ENCODE results near the gene SLC5A8.

SLC5A8 gene

DNA sequence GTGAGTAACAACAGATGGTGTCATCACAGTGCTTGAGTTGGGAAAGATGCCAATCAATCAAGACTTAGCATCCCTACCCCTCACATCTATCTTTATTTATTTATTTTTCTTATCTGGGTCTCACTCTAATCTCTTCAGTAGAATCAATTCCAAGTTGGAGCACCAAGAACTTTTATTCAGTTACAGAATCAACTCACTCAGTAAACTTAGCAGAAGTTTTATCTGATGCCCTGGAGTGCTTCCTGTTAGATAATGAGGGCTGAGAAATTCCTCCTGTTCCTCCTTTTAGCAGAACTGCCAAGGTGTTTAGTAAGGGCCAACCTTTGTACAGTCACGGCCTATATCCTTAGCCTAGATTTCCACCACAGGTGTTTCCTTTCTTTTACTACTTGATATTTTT, 11.3 kb upstream of the SLC5A8 start:
- no peaks in the 10 kb centered on the region for H3K36me3 ChIP-seq (ENCODE audit: control insufficient read depth, insufficient read depth, low read length)
- H3K27me3 ChIP-seq (ENCODE audit: control insufficient read depth, insufficient read depth, low read length) = no peaks in the 10 kb centered on the region
- no peaks in the 10 kb centered on the region for H3K4me1 ChIP-seq (ENCODE audit: control insufficient read depth, insufficient read depth, low read length)
- H3K4me3 ChIP-seq (ENCODE audit: low read depth, low read length) = no peak overlapping the region
- no peaks in the 10 kb centered on the region for H3K9me3 ChIP-seq (ENCODE audit: control insufficient read depth, insufficient read depth, low read length)
- H3K9ac ChIP-seq (ENCODE audit: low read depth, low read length) = no peak overlapping the region

DNA sequence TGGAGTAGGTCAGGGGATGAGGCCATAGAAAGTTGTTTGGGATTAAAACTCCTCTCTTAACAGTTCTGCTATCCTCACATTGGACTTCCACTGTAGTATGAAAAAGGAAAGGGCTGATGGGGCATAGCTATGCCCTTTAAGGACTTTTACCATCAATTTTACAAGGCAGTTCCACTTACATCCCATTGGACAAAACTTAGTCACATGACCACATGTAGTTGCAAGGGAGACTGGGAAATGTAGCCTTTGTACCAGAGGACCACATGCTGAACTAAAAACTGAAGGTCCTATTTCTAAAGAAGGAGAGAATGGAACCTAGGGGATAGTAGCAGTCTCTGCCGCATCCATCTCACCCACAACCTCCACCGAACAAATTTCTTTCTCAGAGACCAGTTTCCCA, 6.8 kb upstream of the SLC5A8 start:
- Histone ChIP-seq H3K4me1 (ENCODE audit: control insufficient read depth, insufficient read depth, low read length) (no peaks in the 10 kb centered on the region), H3K9me3 (ENCODE audit: control insufficient read depth, insufficient read depth, low read length) (peaks cover 4% of the 10 kb centered on the region), H3K36me3 (ENCODE audit: control insufficient read depth, insufficient read depth, low read length) (no peaks in the 10 kb centered on the region), H3K27me3 (ENCODE audit: control insufficient read depth, insufficient read depth, low read length) (no peaks in the 10 kb centered on the region), H3K9ac (ENCODE audit: low read depth, low read length) (no peak overlapping the region), H3K4me3 (ENCODE audit: low read depth, low read length) (no peak overlapping the region)

DNA sequence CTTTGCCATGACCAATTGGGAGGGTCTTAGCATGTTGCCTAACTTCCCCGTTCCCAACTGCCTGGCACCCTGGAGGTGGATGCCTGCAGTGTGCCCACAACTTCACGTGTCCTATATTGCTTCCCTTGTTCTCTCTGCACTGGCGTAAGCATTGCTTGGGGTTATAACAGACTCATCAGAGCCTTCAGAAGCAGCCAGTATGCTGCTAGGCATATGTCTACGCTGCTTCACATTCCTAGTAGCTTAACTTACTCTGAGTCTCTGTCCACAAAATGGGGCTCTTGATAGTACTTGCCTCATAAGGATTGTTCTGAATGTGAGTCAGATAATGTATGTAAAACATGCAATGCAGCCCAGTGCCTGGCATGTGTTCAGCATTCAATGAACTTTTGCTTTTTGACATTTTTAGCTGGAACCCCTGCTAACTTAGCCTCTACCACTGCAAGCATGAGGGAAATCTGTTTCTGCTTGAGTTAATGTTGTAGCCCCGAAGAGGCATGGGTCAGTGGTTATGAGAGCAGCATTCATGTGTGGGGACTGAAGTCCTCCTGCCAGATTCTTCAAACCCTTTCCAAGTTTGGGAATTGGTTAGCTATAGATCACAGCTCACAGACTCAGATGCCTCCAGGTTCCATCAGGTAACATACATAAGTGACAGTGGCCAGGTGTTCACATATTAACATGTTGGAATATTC, 2.8 kb downstream of the SLC5A8 start:
- peaks cover 6% of the 10 kb centered on the region for H3K4me1 ChIP-seq (ENCODE audit: control insufficient read depth, insufficient read depth, low read length)
- H3K9ac ChIP-seq (ENCODE audit: low read depth, low read length) = no peak overlapping the region
- H3K27me3 ChIP-seq (ENCODE audit: control insufficient read depth, insufficient read depth, low read length) = peaks cover 40% of the 10 kb centered on the region

DNA sequence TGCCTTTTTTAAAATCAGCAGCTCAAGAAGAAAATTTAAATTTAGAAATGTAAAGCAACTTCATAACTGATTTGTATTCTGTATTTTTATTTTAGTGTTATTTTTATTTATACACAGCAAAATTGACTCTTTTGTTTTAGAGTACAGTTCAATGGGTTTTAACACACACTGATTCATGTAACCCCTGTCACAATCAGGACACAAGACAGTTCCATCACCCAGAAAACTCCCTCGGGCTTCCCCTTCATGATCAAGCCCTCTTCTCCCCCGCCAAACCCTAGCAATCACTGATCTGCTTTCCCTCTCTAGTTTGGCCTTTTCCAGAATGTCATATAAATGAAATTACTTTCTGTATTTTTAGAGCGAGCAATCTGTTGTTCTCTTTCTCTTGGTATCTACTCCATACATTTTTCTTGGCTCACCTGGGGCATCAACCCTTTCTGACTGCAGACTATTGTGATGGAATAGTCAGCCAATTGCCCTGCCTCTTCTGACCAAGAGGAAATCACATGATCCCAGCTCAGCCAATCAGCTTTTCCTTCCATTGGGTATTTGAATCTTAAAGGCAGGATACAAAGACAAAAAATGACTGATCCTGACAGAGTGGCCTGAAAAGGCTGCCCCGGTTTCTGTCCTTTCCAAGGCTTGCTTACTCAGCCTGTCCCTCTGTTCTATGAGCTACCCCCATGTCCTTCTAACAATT, 5.3 kb downstream of the SLC5A8 start:
- Histone ChIP-seq H3K4me3 (ENCODE audit: low read depth, low read length) (no peak overlapping the region), H3K27me3 (ENCODE audit: control insufficient read depth, insufficient read depth, low read length) (peaks cover 27% of the 10 kb centered on the region), H3K36me3 (ENCODE audit: control insufficient read depth, insufficient read depth, low read length) (no peaks in the 10 kb centered on the region), H3K9ac (ENCODE audit: low read depth, low read length) (no peak overlapping the region), H3K9me3 (ENCODE audit: control insufficient read depth, insufficient read depth, low read length) (no peaks in the 10 kb centered on the region), H3K4me1 (ENCODE audit: control insufficient read depth, insufficient read depth, low read length) (peaks cover 6% of the 10 kb centered on the region)

More for the DNA sequence above, 2.8 kb downstream of the SLC5A8 start:
- Histone ChIP-seq H3K4me3 (ENCODE audit: low read depth, low read length) (no peak overlapping the region), H3K9me3 (ENCODE audit: control insufficient read depth, insufficient read depth, low read length) (no peaks in the 10 kb centered on the region), H3K36me3 (ENCODE audit: control insufficient read depth, insufficient read depth, low read length) (no peaks in the 10 kb centered on the region)

DNA sequence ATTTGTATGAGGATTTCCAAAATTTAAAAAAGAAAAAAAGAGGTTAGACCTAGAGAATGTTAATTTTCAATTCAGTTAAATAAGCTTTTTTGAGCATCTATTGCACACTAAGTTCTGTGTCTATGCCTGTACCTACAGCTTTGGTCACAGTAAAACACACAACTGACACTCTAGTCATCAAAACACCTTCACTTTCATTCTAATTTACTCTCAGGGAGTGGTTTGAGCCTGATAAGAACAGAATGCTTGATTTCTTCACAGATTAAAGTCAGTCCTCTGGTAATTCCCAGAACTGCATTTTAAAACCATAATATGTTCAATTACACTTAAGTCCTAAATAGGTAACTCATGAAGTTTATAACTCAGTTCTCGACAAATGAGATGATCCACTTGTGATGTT, 9.2 kb downstream of the SLC5A8 start:
- Histone ChIP-seq H3K9me3 (ENCODE audit: control insufficient read depth, insufficient read depth, low read length) (no peaks in the 10 kb centered on the region), H3K36me3 (ENCODE audit: control insufficient read depth, insufficient read depth, low read length) (no peaks in the 10 kb centered on the region), H3K4me1 (ENCODE audit: control insufficient read depth, insufficient read depth, low read length) (peaks cover 6% of the 10 kb centered on the region), H3K27me3 (ENCODE audit: control insufficient read depth, insufficient read depth, low read length) (no peaks in the 10 kb centered on the region), H3K9ac (ENCODE audit: low read depth, low read length) (no peak overlapping the region), H3K4me3 (ENCODE audit: low read depth, low read length) (no peak overlapping the region)

DNA sequence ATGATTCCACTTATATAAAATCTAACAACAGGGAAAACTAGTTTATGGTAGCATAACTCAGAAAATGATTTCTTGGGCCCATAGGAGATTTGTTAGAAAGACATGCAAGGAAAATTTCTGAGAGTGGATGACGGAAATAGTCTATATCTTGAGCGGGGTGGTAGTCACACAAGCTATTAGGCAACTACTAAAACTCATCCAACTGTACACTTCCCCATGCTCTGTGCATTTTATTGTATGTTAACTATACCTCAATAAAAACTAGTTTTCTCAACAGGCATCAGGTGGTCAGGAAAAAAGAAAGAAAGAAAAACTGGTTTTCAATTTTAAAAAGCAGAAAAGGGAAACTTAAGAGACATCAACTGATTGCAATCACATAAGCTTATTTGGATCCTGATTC, 9.9 kb downstream of the SLC5A8 start:
- Histone ChIP-seq H3K9me3 (ENCODE audit: control insufficient read depth, insufficient read depth, low read length) (no peaks in the 10 kb centered on the region), H3K27me3 (ENCODE audit: control insufficient read depth, insufficient read depth, low read length) (no peaks in the 10 kb centered on the region), H3K4me3 (ENCODE audit: low read depth, low read length) (no peak overlapping the region), H3K36me3 (ENCODE audit: control insufficient read depth, insufficient read depth, low read length) (no peaks in the 10 kb centered on the region), H3K4me1 (ENCODE audit: control insufficient read depth, insufficient read depth, low read length) (peaks cover 6% of the 10 kb centered on the region), H3K9ac (ENCODE audit: low read depth, low read length) (no peak overlapping the region)

DNA sequence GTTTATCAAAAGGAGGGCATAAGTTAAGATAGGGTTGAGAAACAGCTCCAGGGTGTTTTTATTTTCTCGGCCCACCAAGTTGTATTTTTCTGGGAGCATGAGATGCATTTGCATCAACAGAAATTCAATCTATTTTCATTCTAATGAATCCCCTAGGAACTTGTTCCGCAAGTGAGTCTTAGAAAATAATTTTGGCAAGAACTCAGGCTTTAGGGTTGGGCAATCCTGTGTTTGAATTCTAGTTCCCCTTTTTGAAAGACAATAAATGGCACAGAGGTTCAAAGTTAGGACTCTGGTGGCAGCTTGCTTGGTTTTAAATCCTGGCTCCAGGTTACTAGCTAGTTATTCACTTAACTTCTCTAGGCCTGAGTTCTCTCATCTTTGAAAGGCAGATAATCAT, 23.7 kb downstream of the SLC5A8 start:
- Histone ChIP-seq H3K4me3 (ENCODE audit: low read depth, low read length) (no peak overlapping the region), H3K4me1 (ENCODE audit: control insufficient read depth, insufficient read depth, low read length) (peaks cover 5% of the 10 kb centered on the region), H3K27me3 (ENCODE audit: control insufficient read depth, insufficient read depth, low read length) (no peaks in the 10 kb centered on the region), H3K9ac (ENCODE audit: low read depth, low read length) (no peak overlapping the region), H3K36me3 (ENCODE audit: control insufficient read depth, insufficient read depth, low read length) (no peaks in the 10 kb centered on the region), H3K9me3 (ENCODE audit: control insufficient read depth, insufficient read depth, low read length) (no peaks in the 10 kb centered on the region)

DNA sequence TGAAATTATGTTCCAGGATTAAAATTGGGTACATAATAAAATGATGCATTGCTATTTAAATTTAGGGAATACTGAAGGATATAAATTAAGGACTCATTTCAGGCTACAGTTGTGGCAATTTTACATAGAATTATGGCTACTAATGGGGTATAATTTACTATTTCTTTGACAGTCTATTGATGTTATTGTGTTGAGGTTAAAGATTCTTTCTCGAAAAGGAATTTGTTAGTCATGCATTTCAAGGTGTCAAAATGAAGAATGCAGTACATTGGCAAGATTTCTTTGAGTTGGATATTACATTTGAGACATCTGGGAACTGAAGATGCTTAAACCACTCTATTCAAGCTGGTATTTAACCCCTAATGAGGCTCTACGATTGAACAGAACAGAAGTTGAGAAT, 28.3 kb downstream of the SLC5A8 start:
- H3K4me3 ChIP-seq (ENCODE audit: low read depth, low read length) = no peak overlapping the region
- peaks cover 5% of the 10 kb centered on the region for H3K4me1 ChIP-seq (ENCODE audit: control insufficient read depth, insufficient read depth, low read length)

DNA sequence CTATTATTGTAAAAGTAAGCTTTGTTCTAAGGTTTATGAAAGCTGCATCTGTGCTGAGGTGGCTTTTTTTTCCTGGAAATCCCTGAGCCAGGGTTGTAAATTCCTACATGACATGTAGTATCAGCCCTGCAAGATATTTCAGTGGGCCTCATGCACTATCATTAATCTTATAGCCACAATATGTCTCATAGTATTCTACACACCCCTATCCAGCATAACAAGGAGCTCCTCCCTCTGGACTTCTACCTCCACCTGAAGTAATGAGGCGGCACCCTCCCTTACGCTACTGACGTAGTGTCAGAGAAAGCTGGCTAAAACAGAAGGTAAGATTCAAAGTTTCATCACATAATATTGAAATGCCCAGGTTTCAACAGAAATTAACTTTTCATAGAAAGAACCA, 35.5 kb downstream of the SLC5A8 start:
- Histone ChIP-seq H3K9ac (ENCODE audit: low read depth, low read length) (no peak overlapping the region), H3K4me3 (ENCODE audit: low read depth, low read length) (no peak overlapping the region), H3K9me3 (ENCODE audit: control insufficient read depth, insufficient read depth, low read length) (no peaks in the 10 kb centered on the region), H3K36me3 (ENCODE audit: control insufficient read depth, insufficient read depth, low read length) (no peaks in the 10 kb centered on the region), H3K4me1 (ENCODE audit: control insufficient read depth, insufficient read depth, low read length) (no peaks in the 10 kb centered on the region), H3K27me3 (ENCODE audit: control insufficient read depth, insufficient read depth, low read length) (no peaks in the 10 kb centered on the region)

More for the DNA sequence above, 28.3 kb downstream of the SLC5A8 start:
- H3K36me3 ChIP-seq (ENCODE audit: control insufficient read depth, insufficient read depth, low read length) = no peaks in the 10 kb centered on the region
- no peak overlapping the region for H3K9ac ChIP-seq (ENCODE audit: low read depth, low read length)
- no peaks in the 10 kb centered on the region for H3K9me3 ChIP-seq (ENCODE audit: control insufficient read depth, insufficient read depth, low read length)
- H3K27me3 ChIP-seq (ENCODE audit: control insufficient read depth, insufficient read depth, low read length) = no peaks in the 10 kb centered on the region

DNA sequence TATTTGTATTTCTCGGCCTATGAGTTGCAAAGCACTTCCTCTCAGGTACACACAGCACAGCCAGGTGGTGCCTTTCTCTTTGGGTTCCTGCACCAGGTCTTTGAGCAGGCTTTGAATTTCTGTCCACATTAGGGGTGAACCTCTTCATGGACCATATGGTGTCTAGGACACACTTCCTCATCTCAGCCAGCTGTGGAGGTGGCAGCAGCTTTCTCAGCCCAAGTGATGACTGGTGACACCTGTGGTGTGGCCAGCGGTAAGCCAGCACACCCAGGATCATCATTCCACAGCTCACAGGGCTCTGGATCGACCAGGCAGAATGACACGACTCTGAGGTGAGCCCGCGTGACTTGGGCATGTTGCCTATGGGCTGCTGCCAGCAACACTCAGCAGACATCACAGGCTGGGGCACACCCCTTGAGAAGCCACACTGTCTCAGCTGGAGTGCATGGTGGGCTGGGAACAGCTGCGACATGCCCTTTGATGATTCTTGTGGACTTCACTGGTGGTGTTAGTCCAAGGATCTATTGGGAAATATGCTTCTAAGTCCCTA, 36.8 kb downstream of the SLC5A8 start:
- no peak overlapping the region for H3K9ac ChIP-seq (ENCODE audit: low read depth, low read length)
- H3K27me3 ChIP-seq (ENCODE audit: control insufficient read depth, insufficient read depth, low read length) = no peaks in the 10 kb centered on the region
- no peaks in the 10 kb centered on the region for H3K9me3 ChIP-seq (ENCODE audit: control insufficient read depth, insufficient read depth, low read length)
- no peaks in the 10 kb centered on the region for H3K4me1 ChIP-seq (ENCODE audit: control insufficient read depth, insufficient read depth, low read length)
- H3K4me3 ChIP-seq (ENCODE audit: low read depth, low read length) = no peak overlapping the region
- H3K36me3 ChIP-seq (ENCODE audit: control insufficient read depth, insufficient read depth, low read length) = no peaks in the 10 kb centered on the region

DNA sequence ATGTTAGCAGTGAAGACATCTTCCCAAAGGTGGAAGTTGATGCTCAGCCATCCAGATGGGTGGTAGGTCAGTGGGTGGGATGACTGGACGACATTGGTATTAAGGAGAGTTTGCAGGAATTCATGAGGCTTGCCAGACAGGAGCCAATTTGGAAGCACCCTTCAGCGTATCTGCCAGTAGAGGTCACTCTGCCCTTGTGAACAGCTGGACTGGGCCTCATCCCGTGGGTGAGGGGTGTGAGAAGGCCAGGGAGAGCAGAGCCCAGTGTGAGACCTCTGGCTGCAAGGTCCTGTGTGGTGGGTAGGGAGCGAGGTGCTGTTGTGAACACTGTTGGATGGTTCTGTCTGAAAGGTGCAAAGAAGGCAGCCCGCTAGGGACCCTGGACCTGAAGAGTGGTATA, 37.7 kb downstream of the SLC5A8 start:
- no peaks in the 10 kb centered on the region for H3K36me3 ChIP-seq (ENCODE audit: control insufficient read depth, insufficient read depth, low read length)
- no peaks in the 10 kb centered on the region for H3K9me3 ChIP-seq (ENCODE audit: control insufficient read depth, insufficient read depth, low read length)
- no peaks in the 10 kb centered on the region for H3K4me1 ChIP-seq (ENCODE audit: control insufficient read depth, insufficient read depth, low read length)
- no peaks in the 10 kb centered on the region for H3K27me3 ChIP-seq (ENCODE audit: control insufficient read depth, insufficient read depth, low read length)
- no peak overlapping the region for H3K4me3 ChIP-seq (ENCODE audit: low read depth, low read length)
- no peak overlapping the region for H3K9ac ChIP-seq (ENCODE audit: low read depth, low read length)

DNA sequence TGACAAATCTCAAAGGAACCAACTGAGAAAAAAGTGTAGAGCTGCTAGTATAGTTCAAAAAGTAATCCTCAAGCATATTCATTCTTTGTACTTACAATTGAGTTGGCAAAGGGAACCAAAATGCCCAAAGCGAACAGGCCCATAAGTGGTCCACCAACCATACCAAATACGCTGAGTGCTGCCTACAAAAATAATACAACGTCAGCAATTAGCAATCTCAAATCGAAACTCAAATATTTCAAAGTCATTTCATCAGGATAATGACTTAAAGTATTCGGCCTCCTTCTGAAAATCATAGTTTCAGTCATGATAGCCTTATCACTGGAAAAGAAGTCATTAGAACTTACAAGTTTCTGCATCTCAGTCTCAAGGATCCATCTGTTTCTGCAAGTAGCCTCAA, 42.0 kb downstream of the SLC5A8 start:
- Histone ChIP-seq H3K4me1 (ENCODE audit: control insufficient read depth, insufficient read depth, low read length) (no peaks in the 10 kb centered on the region), H3K36me3 (ENCODE audit: control insufficient read depth, insufficient read depth, low read length) (no peaks in the 10 kb centered on the region), H3K9me3 (ENCODE audit: control insufficient read depth, insufficient read depth, low read length) (no peaks in the 10 kb centered on the region), H3K27me3 (ENCODE audit: control insufficient read depth, insufficient read depth, low read length) (no peaks in the 10 kb centered on the region), H3K9ac (ENCODE audit: low read depth, low read length) (no peak overlapping the region), H3K4me3 (ENCODE audit: low read depth, low read length) (no peak overlapping the region)

Measured in iPS-15b (cell line).